ENCODE results near the gene MEGF9.
"Not testable (repeated sequence)": the region's sequence is repeated elsewhere in the genome, so short reads cannot be mapped to it uniquely, and the experiment has no call there.

The MEGF9 gene

DNA sequence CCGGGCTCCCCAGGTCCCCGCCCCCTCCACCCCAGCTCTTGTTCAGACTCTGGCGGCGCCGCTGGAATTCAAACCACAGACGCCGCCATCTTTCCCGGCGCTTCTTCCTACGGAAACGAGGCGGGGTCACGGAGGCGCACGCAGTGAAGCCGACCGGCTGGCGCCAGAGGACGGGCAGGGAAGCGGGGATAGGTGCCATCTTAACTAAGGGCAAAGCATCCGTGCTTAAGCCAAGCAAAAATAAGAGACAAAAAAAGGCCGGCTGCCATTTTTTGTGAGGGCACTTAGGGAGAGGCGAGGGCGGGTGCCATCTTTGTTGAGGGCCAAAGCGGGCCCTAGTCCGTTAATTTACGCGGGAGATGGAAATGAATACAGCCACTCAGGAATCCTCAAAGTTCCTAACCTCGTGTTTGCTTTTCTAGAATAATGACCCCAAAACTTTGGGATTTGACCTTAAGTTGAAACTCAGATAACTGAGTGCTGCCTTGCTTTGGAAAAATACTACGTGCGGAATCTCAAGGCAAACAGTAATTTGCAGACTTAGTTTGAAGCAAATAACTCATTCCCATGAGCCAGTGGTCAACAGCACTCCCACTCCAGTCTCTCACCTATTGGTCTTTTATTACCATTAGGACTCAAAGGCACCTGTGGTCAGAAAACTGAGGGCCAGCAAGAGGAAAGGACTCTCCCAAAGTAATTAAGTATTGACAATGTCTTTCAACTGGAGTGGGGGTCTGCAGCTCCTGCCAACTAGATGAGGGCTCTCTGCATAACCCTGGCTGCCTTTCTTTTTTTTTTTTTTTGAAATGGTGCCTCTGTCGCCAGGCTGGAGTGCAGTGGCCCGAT is 134.0 kb downstream of the MEGF9 start, which contains the start of gene CDK5RAP2:
Gene CDK5RAP2, minus strand, starts transcription at position 117 of the 846 bp plus-strand sequence. CDS start 189 bp downstream, outside the sequence.
- DNase-seq = peak; percentile 35 to 97 (median 88)

DNA sequence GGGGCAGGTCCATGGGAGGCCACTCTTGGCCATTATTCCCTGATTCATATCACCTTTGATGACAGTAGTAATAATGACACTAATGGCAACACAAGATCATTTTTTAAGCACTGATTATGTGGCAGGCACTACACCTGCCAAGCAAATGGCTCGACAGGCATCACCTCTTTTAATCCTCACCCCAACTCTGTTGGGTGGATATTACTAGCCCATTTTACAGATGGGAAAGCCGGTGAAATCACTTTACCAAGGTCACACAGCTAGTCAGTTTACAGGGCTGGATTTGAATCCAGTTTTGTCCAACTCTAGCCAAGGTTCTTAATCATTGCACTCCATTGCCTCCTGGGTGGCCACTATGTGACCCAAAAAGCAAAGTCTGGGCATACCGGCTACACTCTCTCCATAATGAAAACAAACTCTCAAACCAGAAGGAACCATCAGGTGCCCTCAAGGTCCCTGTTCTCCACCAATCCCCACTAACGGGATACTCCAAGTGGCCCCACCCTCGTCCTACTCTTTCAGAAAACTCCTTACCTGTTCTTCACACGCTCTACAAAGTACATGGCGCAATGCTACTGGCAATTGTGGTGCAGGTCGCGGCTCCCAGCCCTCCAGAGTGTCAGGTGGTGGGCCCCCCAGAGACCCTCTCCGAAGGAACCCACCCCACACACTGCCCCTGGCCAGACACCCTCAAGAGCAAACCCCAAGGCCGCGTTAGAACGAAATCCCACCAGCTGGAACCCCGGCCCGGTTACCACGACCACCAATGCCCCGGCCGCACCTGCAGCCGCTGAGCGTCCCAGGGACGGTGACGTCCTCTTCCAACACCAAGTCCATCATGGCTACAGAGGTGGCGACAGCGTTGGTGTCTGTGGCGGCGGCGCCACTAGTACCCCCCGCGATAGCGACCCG is 134.9 kb downstream of the MEGF9 start:
- DNase-seq = no peak

DNA sequence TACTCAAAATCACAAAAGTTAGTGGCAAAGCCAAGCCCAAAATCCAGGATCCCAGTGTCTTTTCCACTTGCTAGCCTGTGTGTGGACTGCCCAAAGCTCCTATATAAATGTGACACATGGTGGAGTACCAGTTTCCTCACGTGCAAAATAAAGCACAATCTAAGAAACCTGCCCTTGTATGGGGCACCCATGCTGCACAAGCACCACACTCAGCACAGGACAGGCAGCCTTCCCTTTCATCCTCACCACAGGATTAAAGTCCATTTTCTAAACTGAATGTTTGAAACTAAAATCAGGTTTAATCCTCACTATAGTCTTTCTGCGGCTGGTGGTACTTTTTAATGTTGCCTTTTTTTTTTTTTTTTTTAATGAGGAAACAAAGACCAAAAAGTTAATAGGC is 139.8 kb downstream of the MEGF9 start:
- no peak for DNase-seq

DNA sequence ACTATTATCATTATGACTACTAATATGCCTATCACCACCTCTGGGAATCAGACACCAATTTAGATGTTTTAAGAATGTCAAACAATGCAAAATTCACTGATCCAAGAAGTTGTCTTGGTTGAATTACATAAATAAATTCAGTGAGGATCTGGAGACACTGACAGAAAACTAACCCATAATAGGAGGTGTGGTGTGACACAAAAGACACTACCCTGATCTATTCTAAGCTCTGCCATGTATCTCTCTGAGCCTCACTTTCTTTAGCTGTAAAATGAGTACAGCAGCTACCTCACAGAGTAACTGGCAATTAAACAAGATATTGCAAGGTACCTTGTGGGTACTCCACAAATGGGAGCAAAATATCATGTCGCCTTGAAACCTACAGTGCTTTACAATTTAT is 141.8 kb downstream of the MEGF9 start:
- no peak for DNase-seq

DNA sequence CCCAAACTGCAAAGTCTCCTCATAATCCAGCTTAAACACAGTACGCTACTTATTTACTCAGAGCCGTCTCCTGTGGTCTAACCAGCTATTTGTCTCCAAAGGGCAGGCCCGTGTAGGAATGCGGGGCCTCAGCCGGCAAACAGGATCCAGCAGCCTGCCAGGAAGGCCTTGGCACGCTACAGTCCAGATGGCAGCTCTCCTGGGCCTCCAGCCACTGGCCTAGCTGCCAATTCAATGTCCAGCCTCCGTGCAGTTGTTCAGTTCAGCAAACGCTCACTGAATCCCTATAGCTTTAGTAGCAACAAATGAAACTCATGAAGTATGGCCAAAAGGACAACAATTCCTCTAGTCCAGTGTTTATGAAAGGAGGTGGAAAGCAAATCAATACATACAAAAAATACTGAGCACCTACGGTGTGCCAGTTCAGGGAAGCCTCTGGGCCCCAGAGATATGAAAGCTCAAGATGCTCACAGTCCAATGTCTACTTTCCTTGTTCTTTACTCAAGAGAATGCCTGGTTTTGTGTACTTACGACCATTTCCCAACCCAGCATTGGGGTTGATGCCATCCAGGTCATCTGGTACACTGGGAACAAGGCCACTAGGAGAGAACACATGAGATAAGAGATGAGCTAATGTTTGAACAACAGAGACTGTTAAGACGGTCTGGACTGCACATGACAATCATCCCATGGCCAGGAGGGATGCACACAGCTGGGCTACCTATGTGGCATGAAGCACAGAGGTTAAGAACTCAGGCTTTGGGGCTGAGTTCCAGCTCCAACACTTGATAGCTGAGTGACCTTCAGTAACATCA is 142.6 kb downstream of the MEGF9 start:
- DNase-seq = peak in 46 of 51 donors; percentile 4 to 91 (median 65)

DNA sequence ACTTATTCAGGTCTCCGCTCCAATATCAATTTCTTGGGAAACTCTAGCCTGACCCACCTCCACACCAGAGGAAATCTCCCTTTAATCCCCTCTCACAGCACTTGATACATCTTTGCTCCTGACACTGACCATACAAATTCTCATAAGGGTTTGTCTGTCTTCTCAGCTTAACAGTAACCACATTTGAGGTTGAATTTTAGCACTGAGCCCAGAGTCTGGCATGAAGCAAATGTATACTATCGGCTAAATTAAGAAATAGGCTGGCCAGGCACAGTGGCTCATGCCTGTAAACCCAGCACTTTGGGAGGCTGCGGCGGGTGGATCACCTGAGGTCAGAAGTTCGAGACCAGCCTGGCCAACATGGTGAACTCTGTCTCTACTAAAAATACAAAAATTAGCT is 144.0 kb downstream of the MEGF9 start:
- no peak for DNase-seq

DNA sequence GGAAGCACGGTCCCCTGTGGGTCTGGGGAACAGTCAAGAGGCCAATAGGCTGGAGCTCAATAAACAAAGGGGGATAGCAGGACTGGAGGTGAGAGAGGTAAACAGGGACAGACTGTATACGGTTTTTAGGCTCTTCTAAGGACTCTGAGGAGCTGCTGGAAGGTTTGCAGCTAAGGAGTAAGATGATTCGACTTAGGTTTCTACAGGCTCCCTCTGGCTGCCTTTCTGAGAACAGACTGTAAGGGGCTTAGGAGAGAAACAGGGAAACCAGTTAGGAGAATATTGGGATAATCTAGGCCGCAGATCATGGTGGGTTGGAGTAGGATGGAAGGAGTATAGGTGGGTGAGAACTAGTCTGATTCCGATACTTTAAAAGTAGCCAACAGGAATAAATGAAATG is 144.7 kb downstream of the MEGF9 start:
- no peak for DNase-seq

DNA sequence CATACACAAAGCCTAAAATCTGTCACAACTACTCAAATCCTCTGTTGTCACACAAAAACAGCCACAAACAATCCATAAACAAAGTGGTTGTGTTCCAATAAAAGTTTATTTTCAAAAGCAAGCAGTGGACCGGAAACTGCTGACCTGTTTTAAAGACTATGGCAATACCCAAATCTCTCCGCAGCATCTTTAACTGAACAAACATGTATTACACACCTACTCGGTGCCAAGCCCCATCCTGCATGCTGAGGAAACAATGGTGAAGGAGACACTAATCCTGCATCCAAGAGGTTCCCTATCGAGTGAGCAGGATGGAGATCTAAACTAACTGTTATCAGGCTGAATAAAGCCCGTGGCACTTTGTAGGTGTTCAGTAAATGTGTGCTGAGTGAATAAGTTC is 145.5 kb downstream of the MEGF9 start:
- no peak for DNase-seq

DNA sequence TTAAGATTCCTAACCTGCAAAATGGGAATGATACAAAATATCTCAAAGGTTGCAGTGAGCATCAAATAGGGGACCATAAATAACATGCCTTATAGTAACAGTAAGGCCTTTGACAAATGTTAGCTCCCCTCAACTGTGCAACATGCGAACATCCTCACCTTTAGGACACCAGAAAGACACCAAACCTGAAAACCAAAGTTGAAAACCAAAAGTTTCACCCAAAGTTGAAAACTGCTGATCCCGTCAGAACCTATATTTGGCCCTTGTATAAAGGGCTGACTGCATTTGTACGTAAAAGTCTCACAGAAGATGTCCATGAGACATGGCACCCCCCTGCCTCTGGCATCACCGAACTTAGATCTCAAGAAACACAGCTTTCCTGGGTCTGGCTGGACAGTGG is 146.4 kb downstream of the MEGF9 start:
- no peak for DNase-seq

DNA sequence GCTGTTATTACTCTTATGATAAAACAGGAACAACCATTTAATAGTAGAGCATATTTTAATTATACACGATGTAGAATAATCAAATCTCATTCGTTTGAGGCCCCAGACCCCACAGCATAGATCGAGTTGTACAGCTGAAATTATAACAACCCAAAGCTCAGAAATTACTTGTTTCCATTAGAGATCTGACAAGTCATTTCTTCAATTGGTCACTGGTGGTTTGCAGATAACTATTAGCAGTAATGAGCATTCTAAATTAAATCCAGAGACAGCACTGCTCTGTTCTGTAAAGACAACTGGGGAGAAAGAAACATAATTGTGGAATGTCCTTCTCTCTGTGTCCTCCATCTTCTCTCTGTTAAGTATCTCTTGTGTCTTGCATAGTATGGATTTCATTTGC is 147.2 kb downstream of the MEGF9 start:
- DNase-seq = no peak

DNA sequence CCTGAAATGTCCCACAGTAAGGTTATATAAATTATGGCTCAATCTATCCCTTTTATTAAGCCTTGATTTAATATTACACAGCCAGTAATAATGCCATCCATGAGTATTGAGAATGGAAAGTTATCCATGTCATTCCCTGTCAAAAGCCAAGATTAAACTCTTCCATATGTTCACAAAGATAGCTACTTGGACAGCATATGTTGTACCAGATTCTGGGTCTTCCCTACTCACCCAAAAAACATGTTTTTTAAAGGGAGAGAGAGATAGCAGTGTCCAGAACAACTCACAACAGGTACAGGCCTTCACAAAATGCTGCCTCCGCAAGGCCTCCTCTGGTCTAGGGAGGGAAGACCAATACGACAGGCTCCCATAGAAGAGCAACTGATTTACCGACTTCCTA is 149.7 kb downstream of the MEGF9 start:
- no peak for DNase-seq

DNA sequence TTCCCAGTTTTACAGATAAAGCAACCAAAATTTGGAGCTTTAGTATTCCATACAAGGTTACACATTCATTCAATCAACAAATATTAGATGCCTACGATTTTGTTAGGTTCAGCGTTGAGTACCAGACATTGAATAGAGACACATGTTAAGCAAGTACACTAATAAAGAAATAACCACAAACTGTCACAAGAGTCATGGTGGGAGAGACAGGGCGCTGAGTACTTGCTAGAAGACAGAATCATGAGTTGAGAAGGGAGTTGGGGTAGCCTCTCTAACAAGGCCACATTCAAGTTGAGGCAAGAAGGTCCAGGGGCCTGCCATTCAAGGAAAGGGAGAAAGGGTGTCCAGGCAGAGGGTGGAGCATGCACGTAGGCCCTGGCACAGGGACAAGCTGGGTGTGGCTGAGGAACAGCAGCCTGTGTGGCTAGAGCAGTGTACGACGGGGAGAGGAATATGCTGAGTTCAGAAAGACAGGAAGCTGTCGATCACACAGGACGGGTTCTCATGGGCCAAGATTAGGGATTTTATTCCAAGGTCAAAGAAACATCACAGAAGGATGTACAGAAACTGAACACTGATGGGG is 151.3 kb downstream of the MEGF9 start:
- no peak for DNase-seq

DNA sequence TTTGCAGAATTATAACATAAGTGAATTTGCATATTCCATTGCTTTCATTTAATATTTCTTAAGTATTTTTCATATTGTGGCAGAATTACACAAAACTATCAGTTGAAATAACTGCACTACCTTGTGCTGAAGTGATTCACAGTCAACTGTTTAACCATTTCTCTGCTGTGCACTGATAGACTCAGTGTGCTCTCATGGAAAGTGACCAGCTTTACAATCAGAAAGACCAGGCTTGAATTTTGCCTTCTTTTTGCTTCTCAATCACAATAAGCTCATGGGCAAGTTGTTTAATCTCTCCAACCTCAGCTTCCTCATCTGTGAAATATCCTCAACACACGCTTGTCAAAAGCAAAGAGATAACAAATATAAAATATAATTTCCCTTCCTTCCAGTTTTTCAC is 152.6 kb downstream of the MEGF9 start:
- DNase-seq = no peak

DNA sequence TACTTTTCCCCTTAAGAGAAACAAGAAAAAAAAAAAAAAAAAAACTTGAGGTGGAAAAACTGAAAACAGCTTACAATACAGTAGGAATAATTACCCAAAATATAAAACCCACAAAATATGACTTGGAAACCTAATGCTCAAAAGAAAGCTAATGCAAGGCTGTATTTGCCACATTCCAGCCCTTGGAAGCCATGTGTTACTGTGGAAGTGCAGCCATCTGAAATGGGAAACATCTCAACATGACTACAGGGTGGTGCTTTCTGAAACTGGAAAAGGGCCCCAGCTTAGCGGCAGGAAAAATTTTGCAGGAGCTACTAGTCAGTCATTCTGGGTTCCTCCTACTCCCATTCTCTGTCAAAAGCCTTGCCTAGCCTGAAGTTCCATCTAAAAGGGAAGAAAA is 154.7 kb downstream of the MEGF9 start:
- no peak for DNase-seq

DNA sequence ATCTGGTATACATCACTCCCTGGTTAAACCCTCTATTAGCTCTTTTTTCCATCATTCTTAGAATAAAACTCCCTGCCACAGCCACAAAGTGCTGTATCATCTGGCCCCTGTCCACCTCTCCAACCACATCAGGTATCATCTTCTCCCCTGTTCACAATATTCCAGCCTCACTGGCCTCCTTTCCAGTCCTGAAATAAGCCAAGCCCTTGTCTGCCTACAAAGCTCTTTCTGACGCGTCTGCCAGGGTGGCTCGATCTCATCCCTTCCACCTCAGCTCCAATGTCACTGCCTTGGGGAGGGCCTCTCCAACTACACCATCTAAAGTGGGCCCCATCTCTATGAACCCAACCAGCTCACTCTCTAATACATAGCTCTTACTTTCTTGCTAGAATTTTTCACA is 155.8 kb downstream of the MEGF9 start:
- no peak for DNase-seq

DNA sequence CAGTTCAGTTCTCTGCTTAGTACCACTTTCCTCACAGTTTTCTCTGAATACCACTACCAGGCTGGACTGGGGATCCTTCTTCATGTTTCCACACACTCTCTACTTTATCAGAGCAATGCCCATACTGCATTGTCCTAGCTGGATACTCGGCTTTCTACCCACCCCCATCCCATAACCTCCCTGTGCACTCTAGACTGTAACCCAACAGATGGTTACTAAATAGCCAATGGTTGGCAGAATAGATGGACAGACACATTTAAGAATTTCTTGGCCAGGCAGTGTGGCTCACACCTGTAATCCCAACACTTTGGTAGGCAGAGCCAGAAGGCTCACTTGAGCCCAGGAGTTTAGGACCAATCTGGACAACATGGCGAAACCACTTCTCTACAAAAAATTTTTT is 157.1 kb downstream of the MEGF9 start:
- no peak for DNase-seq

DNA sequence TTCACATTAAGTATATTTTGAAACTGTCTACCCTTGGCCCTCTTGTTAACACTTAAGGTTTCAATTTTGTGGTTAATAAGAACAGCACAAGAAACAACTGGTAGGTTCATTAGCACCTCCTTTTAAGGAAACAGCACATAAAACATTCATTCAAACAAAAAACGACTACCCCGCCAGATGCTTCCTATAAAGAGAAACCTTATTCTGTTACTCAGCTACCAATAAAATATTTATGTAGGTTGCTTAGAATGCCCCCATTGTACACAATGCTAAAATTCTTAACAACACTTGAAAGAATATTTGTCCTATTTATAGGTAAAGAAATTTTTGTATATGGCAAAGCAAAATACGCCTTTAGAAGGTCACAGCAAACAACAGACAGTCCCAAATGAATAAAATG is 157.5 kb downstream of the MEGF9 start:
- no peak for DNase-seq

DNA sequence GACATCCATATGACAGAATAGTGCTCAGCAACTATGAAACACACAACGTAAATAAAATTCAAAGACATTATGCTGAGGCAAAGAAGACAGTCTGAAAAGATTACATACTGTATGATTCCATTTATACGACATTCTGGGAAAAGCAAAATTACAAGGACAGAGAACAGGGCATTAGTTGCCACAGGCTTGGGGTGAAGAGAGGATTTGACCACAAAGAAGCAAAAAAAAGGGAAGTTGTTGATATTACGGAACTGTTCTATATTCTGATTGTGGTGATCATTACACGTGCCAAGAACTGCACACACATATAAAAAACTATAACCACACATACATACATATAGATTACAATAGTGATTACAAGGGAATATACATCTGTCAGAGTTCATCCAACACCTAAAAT is 158.4 kb downstream of the MEGF9 start:
- no peak for DNase-seq

DNA sequence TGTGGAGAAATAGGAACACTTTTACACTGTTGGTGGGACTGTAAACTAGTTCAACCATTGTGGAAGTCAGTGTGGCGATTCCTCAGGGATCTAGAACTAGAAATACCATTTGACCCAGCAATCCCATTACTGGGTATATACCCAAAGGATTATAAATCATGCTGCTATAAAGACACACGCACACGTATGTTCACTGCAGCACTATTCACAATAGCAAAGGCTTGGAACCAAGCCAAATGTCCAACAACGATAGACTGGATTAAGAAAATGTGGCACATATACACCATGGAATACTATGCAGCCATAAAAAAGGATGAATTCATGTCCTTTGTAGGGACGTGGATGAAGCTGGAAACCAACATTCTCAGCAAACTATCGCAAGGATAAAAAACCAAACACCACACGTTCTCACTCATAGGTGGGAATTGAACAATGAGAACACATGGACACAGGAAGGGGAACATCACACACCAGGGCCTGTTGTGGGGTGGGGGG is 162.0 kb downstream of the MEGF9 start:
- not testable (repeated sequence) for DNase-seq
